Left lung (tissue), 10 donors: ENCODE measurements around the gene HMMR. TPM values are rescaled to one million over a fixed set of nuclear protein-coding genes. Genes with fewer than 3 reads are reported as not detected.

Experiments
- ATAC-seq: fragments of 200-7000 bp; cut with Tn5 transposase; one replicate; pipeline ENCODE4 v1.9.1; 2020; ENCODE audit warnings: moderate library complexity
- DNase-seq, 4 donors: peaks; one replicate each; pipeline ENCODE4 v3.0.0-alpha.2; 2013 to 2020
- H3K27ac ChIP-seq, 2 donors: fragments of 200-600 bp; sonication (generic) in 1 of 2; one replicate each; pipeline versions ENCODE4 v1.5.0 to v1.8.0; 2020 to 2021
- H3K27me3 ChIP-seq, 2 donors: fragments of 200-600 bp; sonication (generic) in 1 of 2; one replicate each; pipeline versions ENCODE4 v1.5.0 to v1.8.0; 2020 to 2021
- H3K36me3 ChIP-seq, 2 donors: fragments of 200-600 bp; sonication (generic) in 1 of 2; one replicate each; pipeline versions ENCODE4 v1.5.0 to v1.8.0; 2020 to 2021
- H3K4me1 ChIP-seq, 2 donors: fragments of 200-600 bp; one replicate each; pipeline ENCODE4 v1.8.0; 2021
- H3K4me3 ChIP-seq, 2 donors: fragments of 200-600 bp; sonication (generic) in 1 of 2; one replicate each; pipeline versions ENCODE4 v1.5.0 to v1.8.0; 2020 to 2021; ENCODE audit warnings: mild to moderate bottlenecking in 1 of 2
- H3K9me3 ChIP-seq, 2 donors: fragments of 200-600 bp; sonication (generic) in 1 of 2; one replicate each; pipeline versions ENCODE4 v1.5.0 to v1.8.0; 2020 to 2021
- CTCF ChIP-seq, 2 donors: fragments of 200-600 bp; sonication (generic) in 1 of 2; IDR thresholded peaks; one replicate each; pipeline versions ENCODE4 v1.5.0 to v1.8.0; 2021; ENCODE audit warnings: antibody characterized with exemption in 2 of 2
- intact Hi-C, 2 donors: fragments of 100-400 bp; cut with DNase I; formaldehyde crosslinking; loops; one replicate each; pipeline versions ENCODE4 v1.11.2 to v1.14.2; 2022
- polyA plus RNA-seq, 6 donors: library from polyadenylated mRNA; unstranded; fragments of 120-200 nt; gene quantifications; one replicate each; pipeline ENCODE4 v1.2.1, GENCODE V29; 2013; ENCODE audit not compliant: insufficient read length in 6 of 6
- total RNA-seq, 2 donors: library from RNA; stranded (reverse); fragmentation: NEBNext Ultra II Directional; extraction: Animal tissue kit (Norgen Biotek cat#: 25700); gene quantifications; one replicate each; pipeline ENCODE4 v1.2.1, GENCODE V29; 2021
- donor health status: DM: no; HTN: yes; CAD: no.
- donor health status: DM: no; HTN: no; CAD: no.

Gene HMMR
- total and polyA plus RNA-seq, 8 donors = 3.6 to 27.5 (median 12.9) TPM

GRCh38 chr5:163512526-163512925, 52.1 kb downstream of the HMMR start:
- DNase-seq (no peak), ATAC-seq (no peak)
- no peak overlapping the region for H3K4me3 ChIP-seq
- intact Hi-C loops = no loop called here
- H3K9me3 ChIP-seq = no peaks in the 10 kb centered on the region
- peaks cover 10 to 48% of the 10 kb centered on the region in 2 donors for H3K4me1 ChIP-seq
- no peak for TF ChIP-seq CTCF (IDR thresholded peaks at IDR 0.05)
- H3K27me3 ChIP-seq = no peaks in the 10 kb centered on the region
- no peak overlapping the region for H3K27ac ChIP-seq
- H3K36me3 ChIP-seq = peaks cover 2 to 60% of the 10 kb centered on the region in 2 donors

GRCh38 chr5:163525096-163525495, 64.7 kb downstream of the HMMR start:
- Histone ChIP-seq H3K27ac (no peak overlapping the region), H3K9me3 (no peaks in the 10 kb centered on the region), H3K27me3 (no peaks in the 10 kb centered on the region), H3K4me3 (no peak overlapping the region), H3K36me3 (peaks cover 0 to 20% of the 10 kb centered on the region in 2 donors), H3K4me1 (no peaks in the 10 kb centered on the region)
- ATAC-seq (no peak), DNase-seq (no peak)
- TF ChIP-seq CTCF (IDR thresholded peaks at IDR 0.05) = no peak
- intact Hi-C loops = no loop called here

GRCh38 chr5:163529698-163530097, 69.3 kb downstream of the HMMR start:
- ATAC-seq = no peak
- H3K27ac ChIP-seq = no peak overlapping the region
- H3K4me3 ChIP-seq = no peak overlapping the region
- no peaks in the 10 kb centered on the region for H3K36me3 ChIP-seq
- H3K4me1 ChIP-seq = no peaks in the 10 kb centered on the region
- no peaks in the 10 kb centered on the region for H3K27me3 ChIP-seq
- TF ChIP-seq CTCF (IDR thresholded peaks at IDR 0.05) = no peak
- H3K9me3 ChIP-seq = no peaks in the 10 kb centered on the region
- no peak for DNase-seq
- intact Hi-C loops = no loop called here

- no peaks in the 10 kb centered on the region for H3K36me3 ChIP-seq
- DNase-seq (no peak), ATAC-seq (no peak)
- no peaks in the 10 kb centered on the region for H3K27me3 ChIP-seq
- no peaks in the 10 kb centered on the region for H3K4me1 ChIP-seq
- no peak for TF ChIP-seq CTCF (IDR thresholded peaks at IDR 0.05)
- no peak overlapping the region for H3K27ac ChIP-seq
- intact Hi-C loops = no loop called here
- H3K4me3 ChIP-seq = no peak overlapping the region
- H3K9me3 ChIP-seq = no peaks in the 10 kb centered on the region
Observed at GRCh38 chr5:163531272-163531671, 70.8 kb downstream of the HMMR start.

- intact Hi-C loops = no loop called here
- Histone ChIP-seq H3K4me3 (no peak overlapping the region), H3K27ac (no peak overlapping the region), H3K36me3 (no peaks in the 10 kb centered on the region), H3K4me1 (no peaks in the 10 kb centered on the region), H3K27me3 (no peaks in the 10 kb centered on the region), H3K9me3 (no peaks in the 10 kb centered on the region)
- DNase-seq = no peak
- ATAC-seq = no peak
- no peak for TF ChIP-seq CTCF (IDR thresholded peaks at IDR 0.05)
Observed at GRCh38 chr5:163532171-163533084, 72.0 kb downstream of the HMMR start.
